COR-L47 (cell line): ENCODE data around the gene PFDN4.

Source experiments
- DNase-seq: peaks from one replicate; lab custom pipeline; 2025; lab: John Stamatoyannopoulos, UW

PFDN4 gene

DNA sequence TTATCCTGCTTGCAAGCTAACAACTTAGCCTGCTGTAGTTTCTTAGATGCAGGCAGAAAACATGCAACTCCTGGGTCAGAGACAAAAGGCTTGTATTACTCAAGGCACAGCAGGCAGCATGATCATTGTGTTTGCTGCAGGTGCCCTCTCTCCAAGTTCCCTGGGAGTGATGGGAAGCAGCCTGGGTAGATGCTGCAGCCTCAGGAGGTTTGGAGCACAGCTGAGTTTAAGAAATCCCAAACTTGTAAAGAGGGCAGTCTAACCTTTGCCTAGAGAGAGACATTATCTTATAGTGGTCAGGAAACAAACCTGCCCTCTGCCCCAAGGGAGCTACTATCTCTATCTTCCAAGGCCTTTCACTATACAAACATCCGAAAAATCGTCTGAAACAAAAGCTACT, 61.1 kb downstream of the PFDN4 start:
- DNase-seq: no peak
